H1 (cell line): ENCODE measurements around the gene RPL7L1. TPM values are rescaled to one million over a fixed set of nuclear protein-coding genes. Genes with fewer than 3 reads are reported as not detected.

ENCODE experiments used
- polyA plus RNA-seq, 7 experiments: library from polyadenylated mRNA; depleted of rRNA in 3 of 7; stranded (reverse) in 5 of 7; unstranded in 2 of 7; fragments of >200 nt in 5 of 7; fragments of 200-250 nt in 2 of 7; gene quantifications; 1 replicate in 5 of 7; 2 replicates in 1 of 7; 4 replicates in 1 of 7; pipeline versions ENCODE4 v1.2.1 to v1.2.3, GENCODE V29; 2011 to 2013; ENCODE audit warnings: missing spikeins in 2 of 7, mixed read lengths in 2 of 7
- total RNA-seq: library from RNA; stranded (reverse); fragmentation: NEBNext Ultra II Directional; extraction: Animal tissue kit (Norgen Biotek cat#: 25700); gene quantifications from 2 replicates; pipeline ENCODE4 v1.2.1, GENCODE V29; 2021

The RPL7L1 gene
- total and polyA plus RNA-seq, 2 of the 8 experiments (the other 6 are each of a cell fraction or from before 2014, with no cell fraction given): 31.0 to 117 TPM

Other genes starting within 250 kb of the RPL7L1 start
- gene PRPH2, start 157.0 kb upstream of the RPL7L1 start, total RNA-seq: 0.61 and 0.65 TPM in 2 replicates
- 0.23 and 0.33 TPM in 2 replicates for gene PRPH2, start 157.0 kb upstream of the RPL7L1 start, polyA plus RNA-seq (2011; rRNA removed)
- 25.5 and 27.3 TPM in 2 replicates for gene TBCC, start 133.5 kb upstream of the RPL7L1 start, total RNA-seq
- gene TBCC, start 133.5 kb upstream of the RPL7L1 start, polyA plus RNA-seq (2011; rRNA removed): 22.7 and 28.9 TPM in 2 replicates
- gene BICRAL, start 97.6 kb upstream of the RPL7L1 start, total RNA-seq: 12.2 and 12.7 TPM in 2 replicates
- 6.9 and 9.4 TPM in 2 replicates for gene BICRAL, start 97.6 kb upstream of the RPL7L1 start, polyA plus RNA-seq (2011; rRNA removed)
- gene PTCRA, start 36.4 kb downstream of the RPL7L1 start, total RNA-seq: not detected in 2 replicates
- gene PTCRA, start 36.4 kb downstream of the RPL7L1 start, polyA plus RNA-seq (2011; rRNA removed): not detected in 2 replicates
- 64.5 and 67.9 TPM in 2 replicates for gene CNPY3, start 49.9 kb downstream of the RPL7L1 start, total RNA-seq
- gene CNPY3, start 49.9 kb downstream of the RPL7L1 start, polyA plus RNA-seq (2011; rRNA removed): 49.6 and 64.1 TPM in 2 replicates
- gene GNMT, start 81.1 kb downstream of the RPL7L1 start, total RNA-seq: 1.8 TPM in 2 replicates
- gene GNMT, start 81.1 kb downstream of the RPL7L1 start, polyA plus RNA-seq (2011; rRNA removed): 3.4 and 4.3 TPM in 2 replicates
- 11.7 and 12.5 TPM in 2 replicates for gene PEX6, start 99.6 kb downstream of the RPL7L1 start, total RNA-seq
- gene PEX6, start 99.6 kb downstream of the RPL7L1 start, polyA plus RNA-seq (2011; rRNA removed): 6.4 and 11.6 TPM in 2 replicates
- 52.1 and 52.4 TPM in 2 replicates for gene PPP2R5D, start 105.0 kb downstream of the RPL7L1 start, total RNA-seq
- gene PPP2R5D, start 105.0 kb downstream of the RPL7L1 start, polyA plus RNA-seq (2011; rRNA removed): 55.7 and 68.1 TPM in 2 replicates
- gene MEA1, start 134.3 kb downstream of the RPL7L1 start, total RNA-seq: 94.2 and 102 TPM in 2 replicates
- gene MEA1, start 134.3 kb downstream of the RPL7L1 start, polyA plus RNA-seq (2011; rRNA removed): 96.2 and 96.4 TPM in 2 replicates
- gene KLHDC3, start 134.6 kb downstream of the RPL7L1 start, total RNA-seq: 181 and 182 TPM in 2 replicates
- 203 and 240 TPM in 2 replicates for gene KLHDC3, start 134.6 kb downstream of the RPL7L1 start, polyA plus RNA-seq (2011; rRNA removed)
- gene RRP36, start 142.0 kb downstream of the RPL7L1 start, total RNA-seq: 89.6 and 92.3 TPM in 2 replicates
- gene RRP36, start 142.0 kb downstream of the RPL7L1 start, polyA plus RNA-seq (2011; rRNA removed): 20.6 and 33.9 TPM in 2 replicates
- gene CUL7, start 174.2 kb downstream of the RPL7L1 start, total RNA-seq: 10.8 and 11.4 TPM in 2 replicates
- 15.0 and 19.1 TPM in 2 replicates for gene CUL7, start 174.2 kb downstream of the RPL7L1 start, polyA plus RNA-seq (2011; rRNA removed)
- gene MRPL2, start 179.8 kb downstream of the RPL7L1 start, total RNA-seq: 97.7 and 99.9 TPM in 2 replicates
- gene MRPL2, start 179.8 kb downstream of the RPL7L1 start, polyA plus RNA-seq (2011; rRNA removed): 58.7 and 61.0 TPM in 2 replicates
- 27.7 and 28.5 TPM in 2 replicates for gene KLC4, start 180.0 kb downstream of the RPL7L1 start, total RNA-seq
- gene KLC4, start 180.0 kb downstream of the RPL7L1 start, polyA plus RNA-seq (2011; rRNA removed): 15.7 and 23.8 TPM in 2 replicates
- 130 and 138 TPM in 2 replicates for gene PTK7, start 196.7 kb downstream of the RPL7L1 start, total RNA-seq
- 110 and 133 TPM in 2 replicates for gene PTK7, start 196.7 kb downstream of the RPL7L1 start, polyA plus RNA-seq (2011; rRNA removed)